ENCODE results near the gene PIH1D1. TPM values are rescaled to one million over a fixed set of nuclear protein-coding genes. Genes with fewer than 3 reads are reported as not detected.
"Not testable (repeated sequence)": the region's sequence is repeated elsewhere in the genome, so short reads cannot be mapped to it uniquely, and the experiment has no call there.

Gene PIH1D1
- total and polyA plus RNA-seq, 11 donors, result 16.3 to 57.6 (median 31.1) TPM

DNA sequence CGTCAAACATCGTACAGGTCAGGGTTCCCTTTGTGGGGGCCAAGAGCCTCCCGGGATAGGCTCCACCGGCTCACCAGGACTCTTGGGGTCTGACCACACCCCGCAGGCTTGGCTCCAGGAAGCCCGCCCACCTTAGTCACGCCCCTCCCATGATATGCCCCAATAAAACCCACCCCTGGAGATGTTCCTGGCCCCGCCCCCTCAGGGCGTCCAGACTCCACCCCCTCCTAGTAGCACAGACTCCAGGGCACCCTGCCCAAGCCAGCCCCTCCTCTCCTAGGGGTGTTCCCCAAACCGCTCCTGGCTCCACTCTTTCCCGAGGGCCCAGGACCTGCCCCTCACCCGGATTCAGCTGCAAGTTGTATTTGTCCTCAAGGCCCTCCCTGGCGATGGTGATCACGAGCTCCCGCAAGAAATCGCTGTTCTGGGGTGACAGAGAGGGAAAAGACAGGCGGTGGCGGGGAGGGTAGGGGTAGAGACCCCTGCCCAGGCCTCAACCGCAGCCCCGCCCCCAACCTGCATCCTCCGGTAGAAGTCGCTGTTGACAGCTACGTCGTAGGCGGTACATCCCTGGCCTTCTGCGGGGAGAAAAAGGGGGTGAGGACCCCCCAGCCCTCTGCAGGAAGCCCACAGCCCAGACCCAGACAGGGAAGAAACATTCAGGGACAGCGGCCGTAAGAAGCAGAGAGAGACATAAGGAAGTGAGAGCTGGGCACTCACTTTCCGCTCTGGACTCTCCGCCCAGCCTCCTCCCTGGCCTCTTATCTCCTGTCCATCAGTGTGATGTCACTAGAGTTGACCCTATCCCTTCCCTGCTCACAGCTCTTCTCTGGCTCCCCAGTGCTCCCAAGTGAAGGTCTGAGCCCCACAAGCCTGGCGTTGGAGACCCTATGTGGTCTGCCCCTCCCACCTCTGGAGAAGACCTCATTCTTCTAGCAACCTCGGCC, 3.9 kb downstream of the PIH1D1 start:
- TF ChIP-seq, protein P1, sequence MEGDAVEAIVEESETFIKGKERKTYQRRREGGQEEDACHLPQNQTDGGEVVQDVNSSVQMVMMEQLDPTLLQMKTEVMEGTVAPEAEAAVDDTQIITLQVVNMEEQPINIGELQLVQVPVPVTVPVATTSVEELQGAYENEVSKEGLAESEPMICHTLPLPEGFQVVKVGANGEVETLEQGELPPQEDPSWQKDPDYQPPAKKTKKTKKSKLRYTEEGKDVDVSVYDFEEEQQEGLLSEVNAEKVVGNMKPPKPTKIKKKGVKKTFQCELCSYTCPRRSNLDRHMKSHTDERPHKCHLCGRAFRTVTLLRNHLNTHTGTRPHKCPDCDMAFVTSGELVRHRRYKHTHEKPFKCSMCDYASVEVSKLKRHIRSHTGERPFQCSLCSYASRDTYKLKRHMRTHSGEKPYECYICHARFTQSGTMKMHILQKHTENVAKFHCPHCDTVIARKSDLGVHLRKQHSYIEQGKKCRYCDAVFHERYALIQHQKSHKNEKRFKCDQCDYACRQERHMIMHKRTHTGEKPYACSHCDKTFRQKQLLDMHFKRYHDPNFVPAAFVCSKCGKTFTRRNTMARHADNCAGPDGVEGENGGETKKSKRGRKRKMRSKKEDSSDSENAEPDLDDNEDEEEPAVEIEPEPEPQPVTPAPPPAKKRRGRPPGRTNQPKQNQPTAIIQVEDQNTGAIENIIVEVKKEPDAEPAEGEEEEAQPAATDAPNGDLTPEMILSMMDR (IDR thresholded peaks at IDR 0.05), result no peak
- TF ChIP-seq POLR2A (IDR thresholded peaks at IDR 0.05), result no peak
- DNase-seq (peak in 1 of 5 donors; percentile 53), ATAC-seq (no peak)
- Histone ChIP-seq H3K4me3 (no peak overlapping the region), H3K27ac (no peak overlapping the region), H3K27me3 (no peaks in the 10 kb centered on the region), H3K9me3 (no peaks in the 10 kb centered on the region), H3K4me1 (peaks cover 0 to 17% (median 4%) of the 10 kb centered on the region in 12 donors), H3K36me3 (peaks cover 0 to 25% (median 7%) of the 10 kb centered on the region in 9 donors)
- intact Hi-C loops (cut with DNase I), result loop anchor here in 3 of 10 donors (10.0 kb wide), 2 partner anchors 183 to 223 kb away; no protein-coding TSS in a partner anchor
- 74 to 83% (median 80%) methylated on average over 24 to 32 of the region's 32 CpGs for WGBS, 4 donors

GRCh38 chr19:49445997-49446396, 5.6 kb downstream of the PIH1D1 start:
- Histone ChIP-seq H3K4me3 (no peak overlapping the region), H3K27me3 (peaks cover 0 to 15% (median 4%) of the 10 kb centered on the region in 9 donors), H3K36me3 (peaks cover 0 to 25% (median 7%) of the 10 kb centered on the region in 9 donors), H3K4me1 (peaks cover 0 to 19% (median 6%) of the 10 kb centered on the region in 12 donors), H3K27ac (no peak overlapping the region), H3K9me3 (no peaks in the 10 kb centered on the region)
- TF ChIP-seq POLR2A (IDR thresholded peaks at IDR 0.05), result no peak
- TF ChIP-seq, protein P1 (IDR thresholded peaks at IDR 0.05), result no peak
- DNase-seq (no peak), ATAC-seq (no peak)
- WGBS, 4 donors, result 83 to 86% (median 86%) methylated on average over 3 of the region's 3 CpGs
- intact Hi-C loops (cut with DNase I), result loop anchor here in 3 of 10 donors (10.0 kb wide), 2 partner anchors 181 to 221 kb away; no protein-coding TSS in a partner anchor

DNA sequence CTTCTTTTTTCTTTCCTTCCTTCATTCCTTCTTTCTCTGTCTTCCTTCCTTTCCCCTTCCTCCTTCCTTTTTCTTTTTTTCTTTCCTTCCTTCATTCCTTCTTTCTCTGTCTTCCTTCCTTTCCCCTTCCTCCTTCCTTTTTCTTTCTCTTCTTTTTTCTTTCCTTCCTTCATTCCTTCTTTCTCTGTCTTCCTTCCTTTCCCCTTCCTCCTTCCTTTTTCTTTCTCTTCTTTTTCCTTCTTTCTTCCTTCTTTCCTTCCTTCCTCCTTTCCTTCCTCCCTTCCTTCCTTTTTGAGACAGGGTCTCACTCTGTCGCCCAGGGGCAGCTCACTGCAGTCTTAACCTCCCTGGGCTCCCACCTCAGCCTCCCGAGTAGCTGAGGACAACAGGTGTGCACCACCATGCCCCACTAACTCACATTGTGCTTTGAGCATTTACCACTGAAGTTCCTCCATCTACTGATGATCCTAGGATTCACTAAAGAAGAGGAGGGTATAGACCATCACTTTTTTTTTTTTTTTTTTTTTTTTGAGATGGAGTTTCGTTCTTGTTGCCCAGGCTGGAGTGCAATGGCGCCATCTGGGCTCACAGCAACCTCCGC, 7.4 kb downstream of the PIH1D1 start:
- H3K9me3 ChIP-seq, H3K4me3 ChIP-seq, ATAC-seq, DNase-seq, H3K27ac ChIP-seq: not testable (repeated sequence)
- intact Hi-C loops (cut with DNase I), result loop anchor here in 7 of 10 donors (5.0 to 10.0 kb wide), 5 partner anchors 52 to 222 kb away; no protein-coding TSS in a partner anchor
- peaks cover 0 to 20% (median 2%) of the 10 kb centered on the region in 12 donors for H3K4me1 ChIP-seq
- H3K36me3 ChIP-seq, result peaks cover 0 to 23% (median 7%) of the 10 kb centered on the region in 9 donors
- H3K27me3 ChIP-seq, result peaks cover 0 to 33% (median 20%) of the 10 kb centered on the region in 9 donors
- WGBS, 4 donors, result 57 to 65% (median 58%) methylated on average over 5 of the region's 5 CpGs

- TF ChIP-seq, protein P1 (IDR thresholded peaks at IDR 0.05), result peak; percentile 72 to 93 (median 80)
- no peak for TF ChIP-seq POLR2A (IDR thresholded peaks at IDR 0.05)
- peak overlapping the region; percentile 55 to 79 (median 69) for H3K4me3 ChIP-seq
- peak; percentile 95 to 98 (median 95) for DNase-seq
- no peaks in the 10 kb centered on the region for H3K9me3 ChIP-seq
- intact Hi-C loops (cut with DNase I), result loop anchor here (1.0 to 10.0 kb wide), 12 partner anchors 8 to 234 kb away; partner anchors contain the start of genes DKKL1 (in 1 of the 10), PIH1D1 (in 1 of the 10) and PRMT1 (in 1 of the 10)
- H3K27me3 ChIP-seq, result peaks cover 0 to 38% (median 26%) of the 10 kb centered on the region in 9 donors
- ATAC-seq, result peak; percentile 89 to 94 (median 90)
- H3K4me1 ChIP-seq, result peaks cover 0 to 20% (median 2%) of the 10 kb centered on the region in 12 donors
- 0% methylated on average over 21 to 47 of the region's 47 CpGs for WGBS, 4 donors
- peaks cover 0 to 17% (median 5%) of the 10 kb centered on the region in 9 donors for H3K36me3 ChIP-seq
- peak overlapping the region; percentile 54 to 95 (median 88) for H3K27ac ChIP-seq
Measured at GRCh38 chr19:49443366-49444099, 8.1 kb downstream of the PIH1D1 start.
